ENCODE results near the gene DPP10.
"Not testable (repeated sequence)": the region's sequence is repeated elsewhere in the genome, so short reads cannot be mapped to it uniquely, and the experiment has no call there.

Gene DPP10

GRCh38 chr2:114843963-114844362 is 401.5 kb downstream of the DPP10 start:
- no peak for DNase-seq

- DNase-seq = no peak
Observed at GRCh38 chr2:114857196-114857595, 414.8 kb downstream of the DPP10 start.

GRCh38 chr2:114859726-114860510 is 417.5 kb downstream of the DPP10 start:
- DNase-seq = no peak

GRCh38 chr2:114862243-114862642 is 419.8 kb downstream of the DPP10 start:
- no peak for DNase-seq

GRCh38 chr2:114864901-114865300 is 422.5 kb downstream of the DPP10 start:
- no peak for DNase-seq

- DNase-seq = no peak
Observed at GRCh38 chr2:114880046-114880445, 437.6 kb downstream of the DPP10 start.

GRCh38 chr2:114919985-114920384 is 477.5 kb downstream of the DPP10 start:
- no peak for DNase-seq

- DNase-seq = no peak
Observed at GRCh38 chr2:114922076-114922475, 479.6 kb downstream of the DPP10 start.

- no peak for DNase-seq
Observed at GRCh38 chr2:114925296-114926255, 483.1 kb downstream of the DPP10 start.

- DNase-seq = no peak
Observed at GRCh38 chr2:114926303-114926702, 483.9 kb downstream of the DPP10 start.

- DNase-seq = no peak
Observed at GRCh38 chr2:114929225-114929624, 486.8 kb downstream of the DPP10 start.

- no peak for DNase-seq
Observed at GRCh38 chr2:114933671-114934241, 491.3 kb downstream of the DPP10 start.

GRCh38 chr2:114935031-114935430 is 492.6 kb downstream of the DPP10 start:
- DNase-seq = no peak

- no peak for DNase-seq
Observed at GRCh38 chr2:114937366-114937930, 495.0 kb downstream of the DPP10 start.

GRCh38 chr2:114940785-114941458 is 498.5 kb downstream of the DPP10 start:
- no peak for DNase-seq

- DNase-seq = no peak
Observed at GRCh38 chr2:114949228-114949804, 506.9 kb downstream of the DPP10 start.

GRCh38 chr2:114960389-114960788 is 517.9 kb downstream of the DPP10 start:
- no peak for DNase-seq

- no peak for DNase-seq
Observed at GRCh38 chr2:114962532-114962931, 520.1 kb downstream of the DPP10 start.

- no peak for DNase-seq
Observed at GRCh38 chr2:114968748-114969400, 526.4 kb downstream of the DPP10 start.

GRCh38 chr2:115004321-115004720 is 561.9 kb downstream of the DPP10 start:
- not testable (repeated sequence) for DNase-seq

- DNase-seq = no peak
Observed at GRCh38 chr2:115011721-115012120, 569.3 kb downstream of the DPP10 start.

GRCh38 chr2:115022013-115022412 is 579.6 kb downstream of the DPP10 start:
- DNase-seq = not testable (repeated sequence)

All from COR-L47 (cell line).